Lower leg skin (tissue), 3 donors: ENCODE measurements around the gene PCP2.

Experiments used
- CTCF ChIP-seq, 3 donors: fragments of 450-650 bp; IDR thresholded peaks; one replicate each; pipeline ENCODE4 v1.5.1; 2016; ENCODE audit warnings: antibody characterized with exemption in 3 of 3, mild to moderate bottlenecking in 3 of 3, moderate library complexity in 2 of 3
- POLR2A ChIP-seq, 2 donors: fragments of 450-650 bp; IDR thresholded peaks; one replicate each; pipeline ENCODE4 v1.6.1; 2016 to 2017; ENCODE audit warnings: antibody characterized with exemption in 2 of 2, mild to moderate bottlenecking in 1 of 2, moderate library complexity in 1 of 2

DNA sequence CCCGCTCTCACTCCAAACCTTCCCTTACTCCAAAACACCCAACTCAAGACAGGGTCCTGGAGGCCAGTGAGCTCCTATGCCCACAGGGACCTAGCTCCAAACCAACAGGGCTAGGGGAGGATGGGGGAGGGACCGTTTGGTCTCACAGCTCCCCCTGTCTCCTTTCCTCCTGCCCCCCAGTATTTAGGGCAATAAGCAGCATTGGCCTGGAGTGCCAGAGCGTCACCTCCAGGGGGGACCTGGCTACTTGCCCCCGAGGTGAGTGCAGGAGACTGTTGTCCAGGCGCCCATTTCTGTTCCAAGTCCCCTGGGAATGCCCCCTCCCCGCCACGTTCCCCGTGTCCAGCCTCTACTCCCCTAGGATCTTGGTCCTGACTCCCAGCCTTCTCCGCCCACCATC, 36.1 kb upstream of the PCP2 start:
- TF ChIP-seq CTCF (IDR thresholded peaks at IDR 0.05) (no peak), POLR2A (IDR thresholded peaks at IDR 0.05) (no peak)
